ENCODE results near the gene PARVB.

- no peak for TF ChIP-seq CTCF (conservative IDR thresholded peaks at IDR 0.05; ENCODE audit: low read depth, low read length)
- TF ChIP-seq EZH2 (IDR thresholded peaks at IDR 0.05; ENCODE audit: low read length, unreplicated experiment) = no peak
Measured at GRCh38 chr22:44103735-44104480, 79.8 kb downstream of the PARVB start.

Measured in PC-3 (cell line).